OCI-LY3 (cell line): ENCODE data around the gene ZFP1.

Experiments used
- H2AFZ ChIP-seq: fragments of 200-600, 300-600 bp; shearing (Covaris generic); 2 replicates; pipeline ENCODE4 v1.6.0; 2014; ENCODE audit warnings: antibody characterized with exemption, low read depth, low read length
- H3K27ac ChIP-seq: fragments of 200-600, 300-600 bp; sonication (generic); 2 replicates; pipeline ENCODE4 v1.5.1; 2014; ENCODE audit warnings: mild to moderate bottlenecking, low read length, moderate library complexity, mixed read lengths
- H3K27me3 ChIP-seq: fragments of 200-600, 300-600 bp; sonication (generic); 2 replicates; pipeline ENCODE4 v1.6.1; 2014; ENCODE audit warnings: low read depth, low read length, mixed read lengths
- H3K36me3 ChIP-seq: fragments of 200-600, 300-600 bp; sonication (generic); replicated peaks from 2 replicates; pipeline ENCODE3; 2014; ENCODE audit warnings: low read depth, low read length, mixed read lengths
- H3K4me1 ChIP-seq: fragments of 300-600, 200-600 bp; sonication (generic); 2 replicates; pipeline ENCODE4 v1.6.1; 2014; ENCODE audit warnings: low read length, mixed read lengths
- H3K4me2 ChIP-seq: fragments of 200-600, 300-600 bp; sonication (generic); 2 replicates; pipeline ENCODE4 v1.6.1; 2014; ENCODE audit warnings: low read length, mixed read lengths
- H3K4me3 ChIP-seq: fragments of 300-600, 200-600 bp; sonication (generic); 2 replicates; pipeline ENCODE4 v1.5.1; 2014; ENCODE audit warnings: antibody characterized with exemption, mild to moderate bottlenecking, low read length, moderate library complexity
- H3K79me2 ChIP-seq: fragments of 300-600, 200-600 bp; shearing (Covaris generic); 2 replicates; pipeline ENCODE4 v1.6.1; 2014; ENCODE audit warnings: mild to moderate bottlenecking, low read length, mixed read lengths
- H3K9ac ChIP-seq: fragments of 300-600, 200-600 bp; shearing (Covaris generic); 2 replicates; pipeline ENCODE4 v1.6.0; 2014; ENCODE audit warnings: mild to moderate bottlenecking, low read length, moderate library complexity
- H3K9me3 ChIP-seq: fragments of 200-600, 300-600 bp; shearing (Covaris generic); 2 replicates; pipeline ENCODE4 v1.6.1; 2014; ENCODE audit warnings: low read length, mixed read lengths; ENCODE audit not compliant: insufficient read depth
- H4K20me1 ChIP-seq: fragments of 200-600, 300-600 bp; sonication (generic); 2 replicates; pipeline ENCODE4 v1.6.1; 2016; ENCODE audit warnings: low read length, mixed read lengths; ENCODE audit not compliant: insufficient read depth
- EZH2phosphoT487 ChIP-seq: fragments of 200-600 bp; shearing (Covaris generic); IDR thresholded peaks from 2 replicates; pipeline ENCODE4 v1.6.1; 2018; ENCODE audit warnings: antibody characterized with exemption, mixed run types, low read depth
- TF ChIP-seq, protein P1 (sequence below): fragments of 200-600, 300-600 bp; sonication (generic); IDR thresholded peaks from 2 replicates; pipeline ENCODE4 v1.5.1; 2014; ENCODE audit warnings: antibody characterized with exemption, low read length, low read depth

The ZFP1 gene

DNA sequence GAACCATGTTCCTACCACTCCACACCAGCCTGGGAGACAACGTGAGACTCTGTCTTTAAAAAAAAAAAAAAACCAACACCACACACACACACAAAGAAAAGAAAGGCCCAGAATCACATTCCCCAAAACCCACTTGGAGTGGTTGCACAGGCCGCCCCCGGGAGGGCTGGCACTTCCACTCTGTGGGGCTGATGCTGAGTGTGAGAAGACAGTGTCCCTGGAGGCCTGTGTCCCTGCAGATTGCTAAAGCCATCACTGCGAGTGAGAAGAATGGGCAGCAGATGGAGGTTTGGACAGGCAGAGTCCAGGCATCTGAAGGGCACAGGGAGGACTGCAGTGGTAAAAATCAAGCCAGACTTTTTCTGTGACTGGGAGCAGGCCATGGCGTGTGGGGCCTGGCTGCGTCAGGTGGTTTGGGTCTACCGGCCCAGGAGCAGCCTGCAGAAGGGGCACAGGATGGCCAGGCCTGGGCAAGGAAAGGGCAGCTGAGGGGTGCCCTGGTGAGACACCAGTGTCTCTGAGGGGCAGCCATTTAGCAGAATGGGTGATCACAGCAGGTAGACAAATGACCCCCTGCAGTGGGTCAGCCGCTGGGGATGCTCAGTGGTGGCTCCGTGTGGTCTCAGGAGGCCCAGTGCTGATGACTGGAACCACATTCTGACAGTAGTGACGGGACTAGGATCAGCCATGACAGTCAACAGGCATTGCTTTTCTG, 45.6 kb downstream of the ZFP1 start:
- Histone ChIP-seq H3K79me2 (no peaks in the 10 kb centered on the region), H4K20me1 (no peaks in the 10 kb centered on the region), H3K4me3 (no peak overlapping the region), H3K4me1 (no peaks in the 10 kb centered on the region), H2AFZ (no peak overlapping the region), H3K27me3 (peaks cover 67% of the 10 kb centered on the region), H3K4me2 (no peak overlapping the region), H3K36me3 (no peaks in the 10 kb centered on the region), H3K9ac (no peak overlapping the region), H3K27ac (no peak overlapping the region), H3K9me3 (no peaks in the 10 kb centered on the region)
- no peak for TF ChIP-seq EZH2phosphoT487
- TF ChIP-seq, protein P1, sequence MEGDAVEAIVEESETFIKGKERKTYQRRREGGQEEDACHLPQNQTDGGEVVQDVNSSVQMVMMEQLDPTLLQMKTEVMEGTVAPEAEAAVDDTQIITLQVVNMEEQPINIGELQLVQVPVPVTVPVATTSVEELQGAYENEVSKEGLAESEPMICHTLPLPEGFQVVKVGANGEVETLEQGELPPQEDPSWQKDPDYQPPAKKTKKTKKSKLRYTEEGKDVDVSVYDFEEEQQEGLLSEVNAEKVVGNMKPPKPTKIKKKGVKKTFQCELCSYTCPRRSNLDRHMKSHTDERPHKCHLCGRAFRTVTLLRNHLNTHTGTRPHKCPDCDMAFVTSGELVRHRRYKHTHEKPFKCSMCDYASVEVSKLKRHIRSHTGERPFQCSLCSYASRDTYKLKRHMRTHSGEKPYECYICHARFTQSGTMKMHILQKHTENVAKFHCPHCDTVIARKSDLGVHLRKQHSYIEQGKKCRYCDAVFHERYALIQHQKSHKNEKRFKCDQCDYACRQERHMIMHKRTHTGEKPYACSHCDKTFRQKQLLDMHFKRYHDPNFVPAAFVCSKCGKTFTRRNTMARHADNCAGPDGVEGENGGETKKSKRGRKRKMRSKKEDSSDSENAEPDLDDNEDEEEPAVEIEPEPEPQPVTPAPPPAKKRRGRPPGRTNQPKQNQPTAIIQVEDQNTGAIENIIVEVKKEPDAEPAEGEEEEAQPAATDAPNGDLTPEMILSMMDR = no peak

DNA sequence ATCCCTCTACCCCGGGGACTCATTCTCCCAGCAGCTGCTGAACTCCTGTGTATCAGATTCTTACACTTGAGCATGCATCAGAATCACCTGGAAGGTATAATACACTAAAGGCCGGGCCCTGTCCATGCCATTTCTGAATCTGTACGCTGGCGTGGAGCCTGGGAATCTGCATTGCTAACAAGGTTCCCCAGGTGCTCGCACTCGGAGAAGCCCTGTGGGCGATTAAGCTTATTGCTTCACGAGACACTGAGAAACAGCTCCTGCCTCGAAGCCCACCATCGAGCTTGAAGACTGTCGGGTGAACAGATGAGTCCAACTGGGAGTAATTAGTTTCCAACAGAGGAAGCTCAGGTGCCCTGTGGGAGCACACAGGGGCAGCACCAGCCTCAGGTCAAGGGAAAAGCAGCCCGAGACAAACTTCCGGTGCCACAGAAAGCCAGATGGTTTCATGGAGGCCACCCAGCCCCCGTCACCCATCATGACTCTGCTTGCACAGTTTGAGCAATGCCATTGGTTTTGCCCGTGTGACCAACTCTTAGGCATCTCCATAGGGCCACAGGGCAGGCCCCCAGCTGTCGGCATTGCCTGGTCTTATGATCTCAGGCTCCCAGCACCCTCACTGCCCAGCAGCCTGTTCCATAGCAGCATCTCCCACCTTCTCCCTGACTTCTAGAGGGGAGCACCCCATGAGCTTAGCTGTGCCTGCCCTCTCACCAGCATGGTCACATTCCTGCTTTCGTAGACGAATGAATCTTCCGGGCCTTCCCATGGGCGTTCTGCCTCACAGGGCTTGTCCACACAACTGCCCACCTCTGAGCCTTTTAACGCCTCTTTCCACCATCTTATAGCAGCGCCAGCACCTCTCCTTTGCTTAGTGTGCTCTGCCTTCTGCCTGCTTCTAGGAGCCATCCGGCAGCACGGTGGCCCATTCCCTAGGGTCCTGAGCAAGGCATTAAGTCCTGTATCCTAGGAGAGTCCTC, 47.8 kb downstream of the ZFP1 start:
- no peaks in the 10 kb centered on the region for H3K79me2 ChIP-seq

DNA sequence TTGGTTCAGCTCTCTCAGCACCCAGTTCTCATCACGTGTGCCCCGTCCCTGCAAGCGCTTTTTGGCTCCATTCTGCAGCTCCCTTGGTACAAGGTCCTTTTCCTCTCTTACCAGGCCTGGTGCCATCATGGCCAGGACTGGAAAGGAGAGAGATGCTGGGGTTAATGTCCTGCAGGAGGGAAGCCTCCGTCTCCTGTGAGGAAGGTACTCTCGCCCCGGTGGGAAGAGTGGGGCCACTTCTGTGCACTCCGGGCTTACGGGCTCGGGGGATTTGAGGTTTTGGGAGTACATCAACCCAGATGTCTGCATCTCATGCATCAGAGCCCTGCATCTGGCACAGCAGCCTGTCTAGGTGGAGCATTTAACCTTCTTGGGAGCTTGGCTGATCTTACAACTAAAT, 48.5 kb downstream of the ZFP1 start:
- no peaks in the 10 kb centered on the region for H3K9me3 ChIP-seq
- no peak overlapping the region for H3K27ac ChIP-seq
- H3K4me2 ChIP-seq = no peak overlapping the region
- TF ChIP-seq EZH2phosphoT487 = no peak
- TF ChIP-seq, protein P1 = no peak
- H4K20me1 ChIP-seq = no peaks in the 10 kb centered on the region
- H3K4me1 ChIP-seq = peaks cover 16% of the 10 kb centered on the region
- no peak overlapping the region for H3K4me3 ChIP-seq
- no peak overlapping the region for H2AFZ ChIP-seq
- no peaks in the 10 kb centered on the region for H3K79me2 ChIP-seq
- peaks cover 58% of the 10 kb centered on the region for H3K27me3 ChIP-seq
- H3K36me3 ChIP-seq = no peaks in the 10 kb centered on the region
- H3K9ac ChIP-seq = no peak overlapping the region

More for the DNA sequence above, 47.8 kb downstream of the ZFP1 start:
- no peaks in the 10 kb centered on the region for H4K20me1 ChIP-seq
- H3K9me3 ChIP-seq = no peaks in the 10 kb centered on the region
- H3K4me1 ChIP-seq = peaks cover 9% of the 10 kb centered on the region
- TF ChIP-seq, protein P1 = no peak
- TF ChIP-seq EZH2phosphoT487 = no peak
- no peak overlapping the region for H3K4me3 ChIP-seq
- no peak overlapping the region for H3K27ac ChIP-seq
- H2AFZ ChIP-seq = no peak overlapping the region
- H3K4me2 ChIP-seq = no peak overlapping the region
- peaks cover 59% of the 10 kb centered on the region for H3K27me3 ChIP-seq
- no peaks in the 10 kb centered on the region for H3K36me3 ChIP-seq
- no peak overlapping the region for H3K9ac ChIP-seq

DNA sequence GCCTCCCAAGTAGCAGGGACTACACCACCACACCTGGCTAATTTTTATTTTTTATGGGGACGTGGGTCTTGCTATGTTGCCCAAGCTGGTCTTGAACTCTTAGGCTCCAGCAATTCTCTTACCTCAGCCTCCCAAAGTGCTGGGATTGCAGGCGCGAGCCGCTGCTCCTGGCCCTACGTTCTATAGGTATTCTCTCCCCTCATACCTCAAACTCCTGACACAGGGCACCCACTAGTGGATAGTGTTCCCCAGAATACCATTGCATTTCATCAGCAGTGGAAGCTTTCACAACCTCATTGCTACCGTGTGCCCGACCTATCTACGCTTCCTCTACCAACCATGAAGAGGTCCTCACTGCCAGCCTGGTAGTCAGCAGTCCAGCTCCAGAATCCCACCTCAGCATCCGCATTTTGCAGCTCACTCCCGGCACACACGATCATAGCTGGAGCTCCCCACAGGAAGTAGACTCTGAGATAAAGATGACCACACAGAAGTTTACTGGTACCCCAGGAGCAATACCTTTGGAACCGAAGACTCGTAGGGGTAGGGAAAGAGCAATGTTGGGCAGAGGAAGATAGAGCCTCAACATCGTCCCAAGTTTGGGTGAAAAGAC, 49.3 kb downstream of the ZFP1 start:
- Histone ChIP-seq H3K27ac (no peak overlapping the region), H3K4me1 (peaks cover 17% of the 10 kb centered on the region), H2AFZ (no peak overlapping the region), H3K4me3 (no peak overlapping the region), H4K20me1 (no peaks in the 10 kb centered on the region), H3K36me3 (no peaks in the 10 kb centered on the region), H3K27me3 (peaks cover 56% of the 10 kb centered on the region), H3K4me2 (no peak overlapping the region), H3K9ac (no peak overlapping the region), H3K79me2 (no peaks in the 10 kb centered on the region), H3K9me3 (no peaks in the 10 kb centered on the region)
- no peak for TF ChIP-seq EZH2phosphoT487
- TF ChIP-seq, protein P1 = no peak
